Right hindlimb (tissue), 1 donor: Measurements from ENCODE around the gene CAPN15.

ENCODE experiments used
- DNase-seq: peaks from one replicate; pipeline ENCODE4 v3.0.0-alpha.2; 2018

CAPN15 gene

GRCh38 chr16:526181-527014 is 1.1 kb upstream of the CAPN15 start:
- peak; percentile 72 for DNase-seq

GRCh38 chr16:528111-529011 is 849 bp downstream of the CAPN15 start:
- DNase-seq: no peak

- no peak for DNase-seq
Measured at GRCh38 chr16:529012-529575, 1.6 kb downstream of the CAPN15 start.

- no peak for DNase-seq
Measured at GRCh38 chr16:530111-530817, 2.8 kb downstream of the CAPN15 start.

- no peak for DNase-seq
Measured at GRCh38 chr16:531494-532125, 4.1 kb downstream of the CAPN15 start.

GRCh38 chr16:533391-534123 is 6.0 kb downstream of the CAPN15 start:
- no peak for DNase-seq

GRCh38 chr16:534135-534534 is 6.6 kb downstream of the CAPN15 start:
- DNase-seq: peak; percentile 59

GRCh38 chr16:534856-535445 is 7.4 kb downstream of the CAPN15 start:
- DNase-seq: no peak

- DNase-seq: no peak
Measured at GRCh38 chr16:535446-536405, 8.2 kb downstream of the CAPN15 start.

GRCh38 chr16:536746-537145 is 9.2 kb downstream of the CAPN15 start:
- DNase-seq: no peak

GRCh38 chr16:537415-538335 is 10.2 kb downstream of the CAPN15 start:
- no peak for DNase-seq

GRCh38 chr16:539901-540530 is 12.5 kb downstream of the CAPN15 start:
- no peak for DNase-seq

- no peak for DNase-seq
Measured at GRCh38 chr16:540645-541340, 13.3 kb downstream of the CAPN15 start.

GRCh38 chr16:543301-544164 is 16.0 kb downstream of the CAPN15 start:
- DNase-seq: no peak

- no peak for DNase-seq
Measured at GRCh38 chr16:544517-544916, 17.0 kb downstream of the CAPN15 start.

GRCh38 chr16:546909-547770 is 19.6 kb downstream of the CAPN15 start:
- peak; percentile 62 for DNase-seq
